ENCODE measurements around the gene EIF3I. TPM values are rescaled to one million over a fixed set of nuclear protein-coding genes. Genes with fewer than 3 reads are reported as not detected.
A peak's percentile ranks its signal among the peaks of the same experiment; 100 is the strongest.

EIF3I gene
- total RNA-seq, 1 donor, result 280 TPM

DNA sequence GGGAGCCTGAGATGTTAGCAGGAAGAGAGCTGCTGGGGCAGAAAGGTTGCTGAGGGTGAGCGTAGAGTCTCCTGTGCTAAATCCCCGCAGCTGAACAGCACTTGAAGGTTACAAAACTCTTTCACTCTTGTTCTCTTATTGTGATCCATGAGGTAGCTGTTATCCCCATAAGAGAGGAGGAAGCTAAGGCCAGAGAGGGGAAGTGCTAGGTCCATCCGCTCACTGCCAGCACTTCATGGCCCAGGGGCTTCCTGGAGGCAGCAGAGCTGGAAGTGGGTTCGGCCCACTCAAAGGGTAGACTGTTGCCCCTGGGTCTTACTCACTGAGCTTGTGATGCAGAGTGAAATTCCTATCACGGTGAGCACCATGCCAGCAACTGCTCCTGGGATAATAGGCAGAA, 5.6 kb upstream of the EIF3I start:
- no peak overlapping the region for H3K4me3 ChIP-seq (ENCODE audit: low read depth, low read length)
- DNase-seq (ENCODE audit: low read depth), result no peak
- TF ChIP-seq, protein P1, sequence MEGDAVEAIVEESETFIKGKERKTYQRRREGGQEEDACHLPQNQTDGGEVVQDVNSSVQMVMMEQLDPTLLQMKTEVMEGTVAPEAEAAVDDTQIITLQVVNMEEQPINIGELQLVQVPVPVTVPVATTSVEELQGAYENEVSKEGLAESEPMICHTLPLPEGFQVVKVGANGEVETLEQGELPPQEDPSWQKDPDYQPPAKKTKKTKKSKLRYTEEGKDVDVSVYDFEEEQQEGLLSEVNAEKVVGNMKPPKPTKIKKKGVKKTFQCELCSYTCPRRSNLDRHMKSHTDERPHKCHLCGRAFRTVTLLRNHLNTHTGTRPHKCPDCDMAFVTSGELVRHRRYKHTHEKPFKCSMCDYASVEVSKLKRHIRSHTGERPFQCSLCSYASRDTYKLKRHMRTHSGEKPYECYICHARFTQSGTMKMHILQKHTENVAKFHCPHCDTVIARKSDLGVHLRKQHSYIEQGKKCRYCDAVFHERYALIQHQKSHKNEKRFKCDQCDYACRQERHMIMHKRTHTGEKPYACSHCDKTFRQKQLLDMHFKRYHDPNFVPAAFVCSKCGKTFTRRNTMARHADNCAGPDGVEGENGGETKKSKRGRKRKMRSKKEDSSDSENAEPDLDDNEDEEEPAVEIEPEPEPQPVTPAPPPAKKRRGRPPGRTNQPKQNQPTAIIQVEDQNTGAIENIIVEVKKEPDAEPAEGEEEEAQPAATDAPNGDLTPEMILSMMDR (IDR thresholded peaks at IDR 0.05; ENCODE audit: insufficient read depth, low read depth, low read length), result no peak

DNA sequence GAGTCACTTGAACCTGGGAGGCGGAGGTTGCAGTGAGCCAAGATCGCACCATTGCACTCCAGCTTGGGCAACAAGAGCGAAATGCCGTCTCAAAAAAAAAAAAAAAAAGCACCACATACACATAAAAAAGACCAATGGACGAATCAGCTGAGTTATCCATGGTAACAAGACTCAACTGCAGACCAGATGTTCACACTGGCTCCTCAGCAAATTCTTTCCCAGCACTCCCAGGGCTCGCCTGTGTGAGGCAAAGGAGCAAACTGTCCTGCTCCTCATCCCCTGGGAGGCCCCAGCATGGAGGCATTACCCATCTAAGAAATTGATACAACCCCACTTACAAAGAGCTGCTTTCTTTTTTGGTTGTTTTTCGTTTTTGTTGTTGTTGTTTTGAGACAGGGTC, 3.2 kb upstream of the EIF3I start:
- TF ChIP-seq, protein P1 (IDR thresholded peaks at IDR 0.05; ENCODE audit: insufficient read depth, low read depth, low read length), result no peak
- H3K4me3 ChIP-seq (ENCODE audit: low read depth, low read length), result no peak overlapping the region
- DNase-seq (ENCODE audit: low read depth), result peak; percentile 75

DNA sequence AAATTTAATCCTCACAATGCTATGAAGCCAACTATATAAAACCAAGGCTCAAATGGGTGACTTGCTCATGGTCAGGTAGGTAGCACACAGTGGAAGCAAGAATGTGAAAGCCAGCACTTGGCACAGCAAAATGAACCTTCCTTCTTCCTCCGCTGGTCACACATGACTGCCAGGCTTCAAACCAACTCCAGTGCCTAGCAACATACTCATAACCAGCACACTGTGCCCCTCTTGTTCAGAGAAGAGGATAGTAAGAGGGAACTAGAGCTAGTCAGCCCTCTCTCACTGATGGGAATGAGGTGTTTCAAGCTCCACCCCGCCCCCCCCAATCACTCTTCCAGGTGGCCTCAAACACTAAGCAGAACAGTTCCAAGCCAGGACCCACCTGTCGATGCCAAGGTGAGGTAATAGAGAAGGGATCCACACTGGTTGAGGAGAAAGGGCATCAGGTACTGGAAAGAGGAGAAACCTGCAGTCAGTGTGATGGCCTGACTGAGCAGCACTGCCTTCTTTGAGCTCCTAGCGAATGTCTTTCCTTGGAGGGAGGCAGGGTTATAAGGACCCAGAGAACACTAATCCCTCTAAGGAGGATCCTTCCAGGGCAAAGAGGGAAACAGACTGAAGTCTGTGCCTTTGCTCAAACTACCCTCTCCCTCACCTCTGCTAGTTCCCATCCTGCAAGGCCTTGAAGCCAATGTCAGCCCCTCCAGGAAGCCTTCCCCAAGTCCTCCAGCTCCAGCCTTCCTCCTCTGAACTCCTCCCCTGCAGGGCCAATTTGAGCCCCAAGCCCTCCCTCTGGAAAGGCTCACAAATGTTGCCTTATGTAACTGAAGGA, 1.2 kb upstream of the EIF3I start:
- DNase-seq (ENCODE audit: low read depth), result no peak
- H3K4me3 ChIP-seq (ENCODE audit: low read depth, low read length), result peak overlapping the region; percentile 86
- TF ChIP-seq, protein P1 (IDR thresholded peaks at IDR 0.05; ENCODE audit: insufficient read depth, low read depth, low read length), result no peak

DNA sequence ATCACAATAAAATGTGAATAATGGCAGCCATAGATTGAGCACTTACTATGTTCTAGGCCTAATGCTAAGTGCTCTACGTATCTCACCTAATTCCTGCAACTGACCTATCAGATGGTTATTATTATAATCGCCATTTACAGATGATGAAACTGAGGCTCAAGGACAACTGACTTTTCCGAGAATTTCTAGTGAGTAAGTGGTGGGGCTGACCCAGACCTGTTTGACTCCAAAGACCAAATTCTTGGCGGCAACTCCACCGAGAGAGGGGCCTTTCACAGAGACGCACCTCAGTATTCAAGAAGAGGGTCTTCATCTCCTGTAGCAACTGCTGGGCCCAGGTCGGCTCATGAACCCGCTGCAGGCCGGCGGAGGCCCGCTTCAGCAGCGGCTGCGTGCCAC, 627 bp upstream of the EIF3I start:
- TF ChIP-seq, protein P1 (IDR thresholded peaks at IDR 0.05; ENCODE audit: insufficient read depth, low read depth, low read length), result no peak
- no peak for DNase-seq (ENCODE audit: low read depth)

DNA sequence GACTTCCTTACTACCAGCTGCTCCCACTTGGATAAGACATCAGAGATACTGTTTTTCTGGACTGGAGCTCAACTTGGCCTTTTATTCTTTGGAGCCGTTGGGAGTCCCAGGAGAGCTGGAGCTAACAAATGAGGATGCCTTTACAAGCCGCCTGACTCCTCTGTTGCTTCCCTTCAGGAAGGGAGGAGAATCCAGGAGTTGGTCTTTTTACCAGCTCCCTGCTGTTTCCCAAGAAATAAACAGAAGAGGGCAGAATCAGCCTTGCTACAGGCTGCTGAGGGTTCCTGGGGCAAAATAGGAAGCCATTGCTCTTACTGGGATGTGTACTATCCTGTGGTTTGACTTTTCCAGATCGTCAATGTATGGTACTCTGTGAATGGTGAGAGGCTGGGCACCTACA, 1.5 kb downstream of the EIF3I start:
- no peak for DNase-seq (ENCODE audit: low read depth)
- TF ChIP-seq, protein P1 (IDR thresholded peaks at IDR 0.05; ENCODE audit: insufficient read depth, low read depth, low read length), result no peak
- no peak overlapping the region for H3K4me3 ChIP-seq (ENCODE audit: low read depth, low read length)

More for the DNA sequence above, 627 bp upstream of the EIF3I start:
- H3K4me3 ChIP-seq (ENCODE audit: low read depth, low read length), result peak overlapping the region; percentile 86

DNA sequence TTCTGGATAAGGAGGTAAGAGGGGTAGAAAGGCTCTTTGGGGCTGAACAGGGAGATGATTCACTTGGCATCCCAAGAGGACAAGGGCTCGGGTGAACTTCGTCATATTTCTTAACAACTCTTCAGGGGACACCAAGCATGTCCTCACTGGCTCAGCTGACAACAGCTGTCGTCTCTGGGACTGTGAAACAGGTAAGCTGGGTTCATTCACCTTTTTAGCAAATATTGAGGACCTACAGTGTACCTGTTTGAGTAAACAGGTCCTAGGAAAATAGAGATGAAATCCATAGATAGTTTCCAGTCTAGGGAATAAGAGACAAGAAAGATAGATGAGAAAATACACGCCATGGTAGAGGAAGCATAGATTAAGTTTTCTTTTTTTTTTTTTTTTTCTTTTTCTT, 2.1 kb downstream of the EIF3I start:
- no peak for DNase-seq (ENCODE audit: low read depth)
- TF ChIP-seq, protein P1 (IDR thresholded peaks at IDR 0.05; ENCODE audit: insufficient read depth, low read depth, low read length), result no peak
- no peak overlapping the region for H3K4me3 ChIP-seq (ENCODE audit: low read depth, low read length)
